ENCODE measurements around the gene CSNK2A2.

CSNK2A2 gene

GRCh38 chr16:58198022-58198683, at the start of gene CSNK2A2:
TSS of gene CSNK2A2 (minus strand) at chr16:58198106. CDS start at chr16:58197736, 370 bp downstream.
- DNase-seq: peak; percentile 90

- DNase-seq: no peak
These were observed 45.7 kb upstream of the CSNK2A2 start for GRCh38 chr16:58243528-58244004.

GRCh38 chr16:58236831-58237230, 38.9 kb upstream of the CSNK2A2 start:
- no peak for DNase-seq

GRCh38 chr16:58236231-58236690, 38.4 kb upstream of the CSNK2A2 start:
- peak; percentile 68 for DNase-seq

- DNase-seq: no peak
These were observed 37.8 kb upstream of the CSNK2A2 start for GRCh38 chr16:58235663-58236062.

GRCh38 chr16:58234831-58235595, 37.1 kb upstream of the CSNK2A2 start:
- DNase-seq: no peak

- DNase-seq: no peak
These were observed 32.4 kb upstream of the CSNK2A2 start for GRCh38 chr16:58230259-58230658.

- no peak for DNase-seq
These were observed 28.9 kb upstream of the CSNK2A2 start for GRCh38 chr16:58226790-58227189.

- DNase-seq: no peak
These were observed 28.2 kb upstream of the CSNK2A2 start for GRCh38 chr16:58225965-58226602.

- DNase-seq: no peak
These were observed 24.8 kb upstream of the CSNK2A2 start for GRCh38 chr16:58222532-58223316.

GRCh38 chr16:58219432-58219831, 21.5 kb upstream of the CSNK2A2 start:
- DNase-seq: no peak

GRCh38 chr16:58218786-58219185, 20.9 kb upstream of the CSNK2A2 start:
- no peak for DNase-seq

GRCh38 chr16:58217311-58217925, 19.5 kb upstream of the CSNK2A2 start:
- no peak for DNase-seq

GRCh38 chr16:58212824-58213655, 15.1 kb upstream of the CSNK2A2 start:
- DNase-seq: no peak

- no peak for DNase-seq
These were observed 13.9 kb upstream of the CSNK2A2 start for GRCh38 chr16:58211846-58212245.

- DNase-seq: no peak
These were observed 13.3 kb upstream of the CSNK2A2 start for GRCh38 chr16:58211245-58211644.

GRCh38 chr16:58205276-58206036, 7.5 kb upstream of the CSNK2A2 start:
- no peak for DNase-seq

- DNase-seq: no peak
These were observed 3.3 kb upstream of the CSNK2A2 start for GRCh38 chr16:58201163-58201562.

GRCh38 chr16:58200004-58200797, 2.3 kb upstream of the CSNK2A2 start:
- no peak for DNase-seq
